T-cell (primary cell): ENCODE results near the gene POLR3H. TPM values are rescaled to one million over a fixed set of nuclear protein-coding genes. Genes with fewer than 3 reads are reported as not detected.

ENCODE experiments used
- ATAC-seq, 4 experiments: fragments of 200-7000 bp in 3 of 4; fragments of 150-1000 bp in 1 of 4; cut with Tn5 transposase; replicated peaks in 1 of 4; 1 replicate in 3 of 4; 2 replicates in 1 of 4; pipeline ENCODE4 v1.10.0; 2021; ENCODE audit warnings: moderate library complexity in 3 of 4, mild to moderate bottlenecking in 2 of 4, moderate number of reproducible peaks in 1 of 4
- CTCF ChIA-PET, 2 donors: fragments of 300-600 bp; sonication (Branson Sonifier 250); formaldehyde crosslinking; loops; one replicate each; lab custom pipeline; 2022; ENCODE audit warnings: antibody characterized with exemption in 2 of 2; lab: Charles Lee
- POLR2A ChIA-PET, 2 donors: fragments of 300-600 bp; sonication (Branson Sonifier 250); formaldehyde crosslinking; loops; one replicate each; lab custom pipeline; 2022; ENCODE audit warnings: antibody characterized with exemption in 2 of 2; lab: Charles Lee
- DNase-seq, 35 experiments: peaks; one replicate each; pipeline versions ENCODE4 v3.0.0 to v3.0.0-alpha.2; 2013 to 2023
- H3K27ac ChIP-seq: one replicate; pipeline ENCODE4 v1.5.1; 2013; ENCODE audit warnings: low read length
- H3K27me3 ChIP-seq, 2 experiments: replicated peaks in 1 of 2; 1 replicate in 1 of 2; 2 replicates in 1 of 2; pipeline versions ENCODE4 v1.6.1 to v1.7.0; 2013; ENCODE audit warnings: low read length in 1 of 2, mixed read lengths in 1 of 2; ENCODE audit not compliant: control insufficient read depth in 2 of 2, insufficient read depth in 2 of 2; ENCODE audit errors: extremely low read depth in 1 of 2
- H3K36me3 ChIP-seq, 2 donors: 1 replicate in 1 of 2; 2 replicates in 1 of 2; pipeline versions ENCODE4 v1.6.1 to v1.7.0; 2013; ENCODE audit warnings: low read length in 1 of 2; ENCODE audit not compliant: control insufficient read depth in 2 of 2, insufficient read depth in 1 of 2; ENCODE audit errors: extremely low read depth in 1 of 2
- H3K4me1 ChIP-seq, 2 experiments: 1 replicate in 1 of 2; 2 replicates in 1 of 2; pipeline versions ENCODE4 v1.6.1 to v1.7.0; 2013; ENCODE audit warnings: low read length in 2 of 2, mixed read lengths in 1 of 2; ENCODE audit not compliant: insufficient read depth in 2 of 2, control insufficient read depth in 1 of 2; ENCODE audit errors: extremely low read depth in 1 of 2
- H3K4me3 ChIP-seq, 2 donors: 1 replicate in 1 of 2; 2 replicates in 1 of 2; pipeline versions ENCODE4 v1.5.1 to v1.7.0; 2013; ENCODE audit warnings: mild to moderate bottlenecking in 2 of 2, low read length in 1 of 2, moderate library complexity in 1 of 2; ENCODE audit not compliant: control insufficient read depth in 1 of 2; ENCODE audit errors: extremely low read depth in 1 of 2
- H3K9me3 ChIP-seq: 2 replicates; pipeline ENCODE4 v1.7.0; 2013
- H3K27ac Mint-ChIP-seq, 2 donors: one replicate each; pipeline ENCODE4 v1.8.0; 2020 to 2021; ENCODE audit warnings: mild to moderate bottlenecking in 2 of 2, mixed read lengths in 2 of 2
- H3K27me3 Mint-ChIP-seq, 2 donors: one replicate each; pipeline ENCODE4 v1.8.0; 2021 to 2022; ENCODE audit warnings: mixed read lengths in 2 of 2
- H3K36me3 Mint-ChIP-seq: one replicate; pipeline ENCODE4 v1.8.0; 2021; ENCODE audit warnings: mixed read lengths
- H3K4me1 Mint-ChIP-seq, 3 donors: one replicate each; pipeline ENCODE4 v1.8.0; 2020 to 2022; ENCODE audit warnings: mixed read lengths in 3 of 3, mild to moderate bottlenecking in 1 of 3
- H3K4me3 Mint-ChIP-seq, 3 donors: one replicate each; pipeline ENCODE4 v1.8.0; 2020 to 2022; ENCODE audit warnings: mild to moderate bottlenecking in 3 of 3, mixed read lengths in 3 of 3, moderate library complexity in 3 of 3
- H3K9me3 Mint-ChIP-seq, 3 donors: one replicate each; pipeline ENCODE4 v1.8.0; 2020 to 2022; ENCODE audit warnings: mixed read lengths in 3 of 3
- WGBS: methylation state at CpG from one replicate; pipeline ENCODE4 v1.1.5; 2013; ENCODE audit warnings: missing lambda C conversion rate; ENCODE audit not compliant: insufficient coverage; 5-methylcytosine and 5-hydroxymethylcytosine counted together
- total RNA-seq, 35 experiments: library from RNA in 6 of 35; stranded (reverse) in 6 of 35; fragments of 120-200 nt in 1 of 35; gene quantifications; one replicate each; pipeline versions ENCODE4 v1.2.1 to v1.2.4 and lab custom pipeline; 2013 to 2026

The POLR3H gene
- total RNA-seq, 5 donors from 2014 or later (not counting 1 experiment from before 2014, with no cell fraction given) = 20.6 to 57.7 (median 44.9) TPM

DNA sequence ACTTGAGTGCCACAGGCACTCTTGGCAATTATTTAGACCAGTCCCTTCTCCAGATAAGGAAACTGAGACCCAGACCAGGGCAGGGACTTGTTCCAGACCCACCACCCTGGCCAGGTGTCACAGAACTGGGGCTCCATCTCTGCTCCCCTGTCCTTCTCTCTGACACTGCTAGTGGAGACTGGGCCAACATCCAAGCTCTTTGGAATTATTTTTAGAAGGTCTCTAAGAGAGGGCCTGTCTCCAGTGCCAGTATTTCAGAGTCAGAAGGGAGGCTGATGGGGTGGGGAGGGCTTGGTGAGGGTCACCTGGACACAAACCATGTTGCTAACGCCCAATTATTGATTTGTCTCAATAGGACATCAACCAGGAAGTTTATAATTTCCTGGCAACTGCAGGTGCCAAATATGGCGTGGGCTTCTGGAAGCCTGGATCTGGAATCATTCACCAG lies 32.7 kb downstream of the POLR3H start:
- DNase-seq (no peak), ATAC-seq (no peak)
- H3K4me3 ChIP-seq = no peak overlapping the region
- no peaks in the 10 kb centered on the region for H3K9me3 Mint-ChIP-seq
- H3K27me3 ChIP-seq = no peaks in the 10 kb centered on the region
- H3K27ac Mint-ChIP-seq = no peak overlapping the region
- H3K4me1 ChIP-seq = no peaks in the 10 kb centered on the region
- H3K4me3 Mint-ChIP-seq = no peak overlapping the region
- CTCF ChIA-PET = no interaction called here
- H3K9me3 ChIP-seq = no peaks in the 10 kb centered on the region
- POLR2A ChIA-PET = no interaction called here
- H3K4me1 Mint-ChIP-seq = no peaks in the 10 kb centered on the region
- H3K36me3 ChIP-seq = peaks cover 36 to 81% of the 10 kb centered on the region in 2 donors
- H3K27me3 Mint-ChIP-seq = no peaks in the 10 kb centered on the region
- peaks cover 34% of the 10 kb centered on the region for H3K36me3 Mint-ChIP-seq
- WGBS = 80% methylated on average over 1 of the region's 2 CpGs
- no peak overlapping the region for H3K27ac ChIP-seq

DNA sequence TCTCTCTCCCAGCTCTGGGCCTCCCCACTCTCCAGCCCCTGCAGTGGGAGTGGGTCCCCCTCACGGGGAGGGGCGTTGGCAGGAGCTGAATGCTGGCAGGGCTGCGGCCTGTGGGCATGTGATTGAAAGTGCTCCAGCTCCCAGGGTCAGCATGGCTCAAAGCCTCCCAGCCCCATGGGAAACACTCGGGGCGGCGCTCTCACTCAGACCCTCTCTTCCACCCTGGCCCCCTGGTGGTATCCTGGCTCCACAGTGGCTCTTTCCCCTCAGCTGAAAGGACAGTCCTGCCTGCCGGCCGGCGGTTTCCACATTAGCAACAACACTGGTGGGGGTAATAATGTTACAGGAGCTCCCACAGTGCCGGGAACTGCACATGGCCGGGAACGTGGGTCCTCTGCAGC lies 35.5 kb downstream of the POLR3H start:
- no peaks in the 10 kb centered on the region for H3K4me1 ChIP-seq
- no peak overlapping the region for H3K27ac ChIP-seq
- no peaks in the 10 kb centered on the region for H3K27me3 Mint-ChIP-seq
- peaks cover 20 to 63% of the 10 kb centered on the region in 2 donors for H3K36me3 ChIP-seq
- DNase-seq = no peak
- no peaks in the 10 kb centered on the region for H3K9me3 Mint-ChIP-seq
- 96% methylated on average over 8 of the region's 12 CpGs for WGBS
- CTCF ChIA-PET = no interaction called here
- no peak for ATAC-seq
- peaks cover 28% of the 10 kb centered on the region for H3K36me3 Mint-ChIP-seq
- H3K9me3 ChIP-seq = no peaks in the 10 kb centered on the region
- no peaks in the 10 kb centered on the region for H3K27me3 ChIP-seq
- POLR2A ChIA-PET = no interaction called here
- H3K4me1 Mint-ChIP-seq = no peaks in the 10 kb centered on the region
- no peak overlapping the region for H3K4me3 ChIP-seq
- no peak overlapping the region for H3K27ac Mint-ChIP-seq
- H3K4me3 Mint-ChIP-seq = no peak overlapping the region

DNA sequence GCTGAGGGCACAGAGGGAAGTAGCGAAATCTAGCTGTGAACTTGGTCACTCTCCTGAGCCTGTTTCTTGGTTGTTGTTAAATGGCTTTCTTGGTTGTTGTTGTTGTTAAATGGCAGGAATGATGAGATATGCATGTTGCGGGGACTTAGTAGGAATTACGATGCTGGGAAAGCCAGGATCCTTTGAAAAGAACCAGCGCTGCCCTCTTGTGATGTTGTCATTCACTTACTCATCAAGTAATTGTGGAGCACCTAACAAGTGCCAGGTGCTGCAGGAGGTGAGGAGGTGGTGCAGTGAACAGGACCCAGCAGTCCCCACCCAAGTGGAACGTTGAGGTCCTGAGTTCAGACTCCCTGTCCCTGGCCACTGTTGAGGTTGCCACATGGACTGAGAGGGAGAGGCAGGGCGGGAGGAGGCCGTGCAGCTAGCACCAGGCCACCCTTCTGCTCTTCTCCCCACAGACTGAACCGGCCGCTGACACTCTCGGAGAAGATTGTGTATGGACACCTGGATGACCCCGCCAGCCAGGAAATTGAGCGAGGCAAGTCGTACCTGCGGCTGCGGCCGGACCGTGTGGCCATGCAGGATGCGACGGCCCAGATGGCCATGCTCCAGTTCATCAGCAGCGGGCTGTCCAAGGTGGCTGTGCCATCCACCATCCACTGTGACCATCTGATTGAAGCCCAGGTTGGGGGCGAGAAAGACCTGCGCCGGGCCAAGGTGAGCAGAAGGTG lies 36.8 kb downstream of the POLR3H start:
- Mint-ChIP-seq H3K27me3 (no peaks in the 10 kb centered on the region), H3K9me3 (no peaks in the 10 kb centered on the region), H3K4me3 (no peak overlapping the region), H3K27ac (no peak overlapping the region), H3K4me1 (no peaks in the 10 kb centered on the region), H3K36me3 (peaks cover 23% of the 10 kb centered on the region)
- over 99% methylated on average over 17 of the region's 23 CpGs for WGBS
- Histone ChIP-seq H3K36me3 (peaks cover 15 to 53% of the 10 kb centered on the region in 2 donors), H3K4me1 (no peaks in the 10 kb centered on the region), H3K27ac (no peak overlapping the region), H3K27me3 (no peaks in the 10 kb centered on the region), H3K9me3 (no peaks in the 10 kb centered on the region), H3K4me3 (no peak overlapping the region)
- POLR2A ChIA-PET = no interaction called here
- DNase-seq (no peak), ATAC-seq (no peak)
- CTCF ChIA-PET = no interaction called here

DNA sequence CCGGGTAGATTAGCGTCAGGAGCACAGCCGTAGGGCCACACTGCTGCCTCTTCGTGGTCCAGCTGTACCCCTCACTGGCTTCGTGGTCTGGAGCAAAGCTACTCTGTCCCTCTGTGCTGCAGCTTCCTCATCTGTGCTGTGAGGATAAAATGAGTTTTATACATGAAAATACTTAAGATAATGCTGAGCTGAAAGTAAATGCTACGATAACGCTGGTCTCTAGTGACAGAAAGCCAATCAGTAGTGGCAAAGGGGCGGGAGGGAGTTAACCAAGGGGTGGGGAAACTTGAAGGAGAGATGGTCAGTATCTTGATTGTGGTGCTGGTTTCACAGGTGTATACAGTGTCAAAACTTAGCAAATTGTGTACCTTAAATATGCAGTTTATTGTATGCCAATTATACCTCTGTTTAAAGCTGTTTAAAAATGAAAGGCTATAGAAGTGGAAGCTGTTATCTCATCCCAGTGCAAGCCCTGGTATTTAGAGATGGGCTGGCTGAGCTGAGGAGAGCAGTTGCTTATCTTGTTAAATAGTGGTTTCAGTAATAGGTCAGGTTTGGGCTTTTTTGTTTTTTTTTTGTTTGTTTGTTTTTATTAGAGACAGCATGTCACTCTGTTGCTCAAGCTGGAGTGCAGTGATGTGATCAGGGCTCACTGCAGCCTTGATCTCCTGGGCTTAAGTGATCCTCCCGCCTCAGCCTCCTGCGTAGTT lies 38.6 kb downstream of the POLR3H start:
- no peaks in the 10 kb centered on the region for H3K9me3 ChIP-seq
- POLR2A ChIA-PET = interaction anchor here in 1 of 2 donors (0.7 kb wide), 3 partner anchors 28 to 1986 kb away, joined by 3 to 6 read pairs (median 3); partner anchors contain the start of gene SREBF2
- Mint-ChIP-seq H3K4me1 (no peaks in the 10 kb centered on the region), H3K36me3 (peaks cover 33% of the 10 kb centered on the region), H3K27ac (no peak overlapping the region), H3K27me3 (no peaks in the 10 kb centered on the region), H3K9me3 (no peaks in the 10 kb centered on the region), H3K4me3 (no peak overlapping the region)
- DNase-seq (no peak), ATAC-seq (no peak)
- H3K4me1 ChIP-seq = no peaks in the 10 kb centered on the region
- no peak overlapping the region for H3K4me3 ChIP-seq
- CTCF ChIA-PET = interaction anchor here in 1 of 2 donors (0.7 kb wide), 1 partner anchor 30 kb away, joined by 6 read pairs; no protein-coding TSS in a partner anchor
- peaks cover 4 to 55% of the 10 kb centered on the region in 2 donors for H3K36me3 ChIP-seq
- no peak overlapping the region for H3K27ac ChIP-seq
- H3K27me3 ChIP-seq = no peaks in the 10 kb centered on the region
- 100% methylated on average over 8 of the region's 10 CpGs for WGBS

DNA sequence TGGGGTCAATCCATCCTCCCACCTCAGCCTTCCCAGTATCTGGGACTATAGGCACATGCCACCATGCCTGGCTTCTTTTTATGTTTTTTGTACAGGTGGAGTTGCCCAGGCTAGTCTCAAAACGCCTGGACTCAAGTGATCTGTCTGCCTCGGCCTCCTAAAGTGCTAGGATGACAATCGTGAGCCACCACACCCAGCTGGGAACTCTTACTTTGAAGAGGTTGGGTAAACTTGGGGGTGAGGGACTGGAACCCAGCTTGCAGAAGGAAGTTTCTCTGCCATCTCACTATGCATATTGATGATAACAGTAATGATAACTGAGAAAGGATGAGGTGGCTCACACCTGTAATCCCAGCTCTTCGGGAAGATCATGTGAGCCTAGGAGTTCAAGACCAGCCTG lies 39.5 kb downstream of the POLR3H start:
- H3K36me3 ChIP-seq = peaks cover 6 to 55% of the 10 kb centered on the region in 2 donors
- no peaks in the 10 kb centered on the region for H3K27me3 ChIP-seq
- ChIA-PET CTCF (interaction anchor here in 1 of 2 donors (0.7 kb wide), 1 partner anchor 31 kb away, joined by 6 read pairs; no protein-coding TSS in a partner anchor), POLR2A (interaction anchor here (0.5 to 0.7 kb wide), 3 partner anchors 123 to 579 kb away, joined by 3 to 6 read pairs (median 4); partner anchors contain the start of gene SREBF2 (in 1 of the 2))
- Mint-ChIP-seq H3K9me3 (no peaks in the 10 kb centered on the region), H3K4me1 (no peaks in the 10 kb centered on the region), H3K4me3 (no peak overlapping the region), H3K36me3 (peaks cover 33% of the 10 kb centered on the region), H3K27ac (no peak overlapping the region), H3K27me3 (no peaks in the 10 kb centered on the region)
- ATAC-seq = no peak
- no peaks in the 10 kb centered on the region for H3K9me3 ChIP-seq
- no peak overlapping the region for H3K4me3 ChIP-seq
- H3K4me1 ChIP-seq = no peaks in the 10 kb centered on the region
- no peak for DNase-seq
- no peak overlapping the region for H3K27ac ChIP-seq
- WGBS = 80% methylated on average over 2 of the region's 4 CpGs

DNA sequence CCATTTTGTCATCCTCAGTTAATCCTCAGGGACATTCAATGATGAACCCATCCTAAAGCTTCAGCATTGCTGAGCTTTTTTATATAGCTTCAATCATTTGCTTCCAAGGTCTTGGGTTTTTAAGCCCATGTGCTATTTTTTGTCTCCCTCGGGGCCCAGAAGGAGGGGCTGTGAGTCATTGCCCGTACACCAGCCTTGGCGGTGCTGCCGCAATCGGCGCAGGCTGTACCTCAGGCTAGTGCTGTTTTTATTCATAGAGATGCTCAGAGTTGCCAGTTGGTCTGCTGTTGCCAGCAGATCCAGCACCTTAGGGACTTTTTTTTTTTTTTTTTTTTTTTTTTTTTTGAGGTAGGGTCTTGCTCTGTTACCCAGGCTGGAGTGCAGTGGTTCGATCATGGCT lies 39.9 kb downstream of the POLR3H start:
- DNase-seq (no peak), ATAC-seq (no peak)
- Mint-ChIP-seq H3K27me3 (no peaks in the 10 kb centered on the region), H3K4me3 (no peak overlapping the region), H3K9me3 (no peaks in the 10 kb centered on the region), H3K27ac (no peak overlapping the region), H3K4me1 (no peaks in the 10 kb centered on the region), H3K36me3 (peaks cover 35% of the 10 kb centered on the region)
- H3K4me1 ChIP-seq = no peaks in the 10 kb centered on the region
- no peak overlapping the region for H3K4me3 ChIP-seq
- H3K27ac ChIP-seq = no peak overlapping the region
- H3K9me3 ChIP-seq = no peaks in the 10 kb centered on the region
- CTCF ChIA-PET = no interaction called here
- H3K27me3 ChIP-seq = no peaks in the 10 kb centered on the region
- WGBS = 100% methylated on average over 1 of the region's 7 CpGs
- POLR2A ChIA-PET = interaction anchor here (0.5 kb wide), 2 partner anchors 123 to 578 kb away, joined by 3 to 4 read pairs; no protein-coding TSS in a partner anchor
- peaks cover 9 to 57% of the 10 kb centered on the region in 2 donors for H3K36me3 ChIP-seq
